Small intestine (tissue), 7 donors: ENCODE results near the gene AP4M1. TPM values are rescaled to one million over a fixed set of nuclear protein-coding genes. Genes with fewer than 3 reads are reported as not detected.
A peak's percentile ranks its signal among the peaks of the same experiment; 100 is the strongest.
"Not testable (repeated sequence)": the region's sequence is repeated elsewhere in the genome, so short reads cannot be mapped to it uniquely, and the experiment has no call there.

Experiments used
- DNase-seq, 2 donors: peaks; one replicate each; pipeline versions ENCODE4 v3.0.0 to v3.0.0-alpha.2; 2013
- FAIRE-seq: peaks from 2 replicates; lab custom pipeline; 2012; peaks lifted over from hg19 to GRCh38; lab: Jason Lieb, UNC
- H3K27ac ChIP-seq, 3 donors: one replicate each; pipeline ENCODE4 v1.5.1; 2013; ENCODE audit warnings: low read length in 2 of 3, mild to moderate bottlenecking in 2 of 3, control low read depth in 1 of 3, inconsistent platforms in 1 of 3, low read depth in 1 of 3, moderate library complexity in 1 of 3
- H3K27me3 ChIP-seq, 3 donors: one replicate each; pipeline ENCODE4 v1.6.1; 2013; ENCODE audit warnings: low read length in 3 of 3, inconsistent platforms in 1 of 3; ENCODE audit not compliant: control insufficient read depth in 3 of 3, insufficient read depth in 3 of 3
- H3K36me3 ChIP-seq, 3 donors: one replicate each; pipeline ENCODE4 v1.6.1; 2013; ENCODE audit warnings: low read length in 3 of 3, inconsistent platforms in 1 of 3, low read depth in 1 of 3, mild to moderate bottlenecking in 1 of 3, moderate library complexity in 1 of 3; ENCODE audit not compliant: control insufficient read depth in 3 of 3, insufficient read depth in 2 of 3
- H3K4me1 ChIP-seq, 3 donors: one replicate each; pipeline ENCODE4 v1.6.1; 2013; ENCODE audit warnings: low read length in 2 of 3, inconsistent platforms in 1 of 3, low read depth in 1 of 3, mild to moderate bottlenecking in 1 of 3, moderate library complexity in 1 of 3; ENCODE audit not compliant: control insufficient read depth in 3 of 3, insufficient read depth in 2 of 3
- H3K4me3 ChIP-seq, 3 donors: one replicate each; pipeline ENCODE4 v1.5.1; 2013; ENCODE audit warnings: low read length in 3 of 3, control low read depth in 1 of 3, inconsistent platforms in 1 of 3, low read depth in 1 of 3, mild to moderate bottlenecking in 1 of 3, moderate library complexity in 1 of 3
- H3K9me3 ChIP-seq, 2 donors: one replicate each; pipeline ENCODE4 v1.6.1; 2013; ENCODE audit warnings: low read depth in 1 of 2, low read length in 1 of 2; ENCODE audit not compliant: control insufficient read depth in 2 of 2, insufficient read depth in 1 of 2
- WGBS, 3 donors: extraction: QIAGEN DNeasy Blood & Tissue Kit; methylation state at CpG; one replicate each; pipeline ENCODE4 v1.1.7; 2013; 5-methylcytosine and 5-hydroxymethylcytosine counted together
- polyA plus RNA-seq, 4 donors: library from polyadenylated mRNA; stranded (reverse) in 3 of 4; unstranded in 1 of 4; fragments of 200-250 nt in 3 of 4; fragments of 120-200 nt in 1 of 4; gene quantifications; one replicate each; pipeline versions ENCODE4 v1.2.1 to v1.2.3, GENCODE V29; 2013
- donor health status: healthy with polysubstance abuse.
- donor health status: control.
- donor health status: control.
- donor health status: Bipolar disorder and iron deficiency.
- donor health status: healthy.

Gene AP4M1
- polyA plus RNA-seq, 4 donors: 14.9 to 20.6 (median 17.2) TPM

GRCh38 chr7:100126931-100127865 is 25.8 kb downstream of the AP4M1 start, which contains the start of gene MBLAC1:
MBLAC1 (plus strand) TSS chr7:100126967; CDS start chr7:100127396, 429 bp downstream.
- peak within 1 kb of the TSS; percentile 94 to 97 (median 95) for H3K27ac ChIP-seq
- 0 to 1% (median 0%) methylated on average over 54 to 85 of the region's 85 CpGs for WGBS, 3 donors
- H3K4me3 ChIP-seq: peak within 1 kb of the TSS; percentile 60 to 94 (median 81)
- DNase-seq (peak; percentile 93 to 97), FAIRE-seq (no peak)
- peaks cover 0 to 2% (median 0%) of the 10 kb centered on the region in 3 donors for H3K36me3 ChIP-seq
- no peaks in the 10 kb centered on the region for H3K27me3 ChIP-seq
- H3K9me3 ChIP-seq: no peaks in the 10 kb centered on the region
- peaks cover 3 to 30% (median 5%) of the 10 kb centered on the region in 3 donors for H3K4me1 ChIP-seq

- Histone ChIP-seq H3K4me3 (peak overlapping the region; percentile 60 to 94 (median 81)), H3K27ac (peak overlapping the region; percentile 94 to 97 (median 95)), H3K27me3 (no peaks in the 10 kb centered on the region), H3K9me3 (no peaks in the 10 kb centered on the region), H3K4me1 (peaks cover 5 to 30% (median 5%) of the 10 kb centered on the region in 3 donors), H3K36me3 (no peaks in the 10 kb centered on the region)
- DNase-seq (peak; percentile 24 to 57), FAIRE-seq (no peak)
- WGBS, 3 donors: 1 to 3% (median 3%) methylated on average over 19 to 37 of the region's 37 CpGs
Observed at GRCh38 chr7:100127866-100128636, 26.6 kb downstream of the AP4M1 start.

- Histone ChIP-seq H3K36me3 (no peaks in the 10 kb centered on the region), H3K4me1 (peaks cover 5 to 30% (median 5%) of the 10 kb centered on the region in 3 donors), H3K27me3 (no peaks in the 10 kb centered on the region), H3K9me3 (no peaks in the 10 kb centered on the region), H3K27ac (peak overlapping the region in 1 of 3 donors; percentile 97), H3K4me3 (no peak overlapping the region)
- WGBS, 3 donors: 25 to 44% (median 29%) methylated on average over 1 of the region's 1 CpG
- DNase-seq (peak in 1 of 2 donors; percentile 19), FAIRE-seq (no peak)
Observed at GRCh38 chr7:100128637-100128963, 27.2 kb downstream of the AP4M1 start.

- H3K4me1 ChIP-seq: peaks cover 2 to 22% (median 5%) of the 10 kb centered on the region in 3 donors
- H3K9me3 ChIP-seq, H3K36me3 ChIP-seq, H3K27me3 ChIP-seq, FAIRE-seq, H3K4me3 ChIP-seq: not testable (repeated sequence)
- peak in 1 of 2 donors; percentile 37 for DNase-seq
- H3K27ac ChIP-seq: peak overlapping the region; percentile 48 to 76 (median 75)
- WGBS, 3 donors: 77 to 89% (median 89%) methylated on average over 1 of the region's 1 CpG
Observed at GRCh38 chr7:100130220-100130607, 28.8 kb downstream of the AP4M1 start.

- Histone ChIP-seq H3K36me3 (no peaks in the 10 kb centered on the region), H3K4me1 (peaks cover 2 to 16% (median 5%) of the 10 kb centered on the region in 3 donors), H3K27me3 (no peaks in the 10 kb centered on the region), H3K27ac (peak overlapping the region; percentile 48 to 76 (median 75)), H3K9me3 (no peaks in the 10 kb centered on the region), H3K4me3 (peak overlapping the region in 2 of 3 donors; percentile 19 to 46)
- 2 to 10% (median 6%) methylated on average over 24 of the region's 24 CpGs for WGBS, 3 donors
- DNase-seq: peak; percentile 90 to 93
- no peak for FAIRE-seq
Observed at GRCh38 chr7:100130608-100131453, 29.4 kb downstream of the AP4M1 start.

GRCh38 chr7:100132126-100132525 is 30.7 kb downstream of the AP4M1 start:
- FAIRE-seq (no peak), DNase-seq (no peak)
- no peak overlapping the region for H3K4me3 ChIP-seq
- H3K4me1 ChIP-seq: peaks cover 2 to 12% (median 5%) of the 10 kb centered on the region in 3 donors
- no peaks in the 10 kb centered on the region for H3K9me3 ChIP-seq
- 44 to 63% (median 49%) methylated on average over 7 of the region's 7 CpGs for WGBS, 3 donors
- no peaks in the 10 kb centered on the region for H3K36me3 ChIP-seq
- H3K27me3 ChIP-seq: no peaks in the 10 kb centered on the region
- H3K27ac ChIP-seq: no peak overlapping the region

GRCh38 chr7:100132697-100133151 is 31.3 kb downstream of the AP4M1 start:
- no peaks in the 10 kb centered on the region for H3K36me3 ChIP-seq
- no peaks in the 10 kb centered on the region for H3K27me3 ChIP-seq
- no peaks in the 10 kb centered on the region for H3K9me3 ChIP-seq
- DNase-seq (peak; percentile 75 to 76), FAIRE-seq (no peak)
- H3K4me3 ChIP-seq: no peak overlapping the region
- no peak overlapping the region for H3K27ac ChIP-seq
- WGBS, 3 donors: 9 to 19% (median 10%) methylated on average over 3 of the region's 3 CpGs
- H3K4me1 ChIP-seq: peaks cover 3 to 12% (median 5%) of the 10 kb centered on the region in 3 donors
